Panc1 (cell line): ENCODE results near the gene NT5C3A.

Experiments used
- POLR2AphosphoS5 ChIP-seq: IDR thresholded peaks from 2 replicates; pipeline ENCODE4 v1.6.1; 2012; ENCODE audit warnings: mild to moderate bottlenecking, low read depth, low read length, moderate library complexity
- SIN3A ChIP-seq: IDR thresholded peaks from 2 replicates; pipeline ENCODE4 v1.6.1; 2012; ENCODE audit warnings: low read depth, mild to moderate bottlenecking, low read length, moderate library complexity, borderline replicate concordance; ENCODE audit not compliant: insufficient read depth
- TCF7L2 ChIP-seq: IDR thresholded peaks from 2 replicates; pipeline ENCODE4 v1.6.1; 2011; ENCODE audit warnings: mild to moderate bottlenecking, low read depth, low read length, inconsistent platforms
- TF ChIP-seq, protein P1 (sequence below): fragments of 450-650 bp; IDR thresholded peaks from 2 replicates; pipeline ENCODE4 v1.5.1; 2017; ENCODE audit warnings: mild to moderate bottlenecking

DNA sequence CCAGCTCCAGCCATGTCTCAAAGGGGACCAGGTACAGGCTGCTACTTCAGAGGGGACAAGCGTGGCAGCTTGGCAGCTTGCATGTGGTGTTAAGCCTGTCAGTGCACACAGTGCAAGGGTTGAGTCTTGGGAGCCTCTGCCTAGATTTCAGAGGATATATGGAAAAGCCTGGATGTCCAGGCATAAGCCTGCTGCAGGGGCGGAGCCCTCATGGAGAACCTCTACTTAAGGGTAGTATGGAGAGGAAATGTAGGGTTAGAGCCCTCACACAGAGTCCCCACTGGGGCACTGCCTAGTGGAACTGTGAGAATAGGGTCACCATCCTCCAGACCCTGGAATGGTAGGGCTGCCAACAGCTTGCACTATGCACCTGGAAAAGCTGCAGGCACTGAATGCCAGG is 7.7 kb upstream of the NT5C3A start:
- TF ChIP-seq, protein P1, sequence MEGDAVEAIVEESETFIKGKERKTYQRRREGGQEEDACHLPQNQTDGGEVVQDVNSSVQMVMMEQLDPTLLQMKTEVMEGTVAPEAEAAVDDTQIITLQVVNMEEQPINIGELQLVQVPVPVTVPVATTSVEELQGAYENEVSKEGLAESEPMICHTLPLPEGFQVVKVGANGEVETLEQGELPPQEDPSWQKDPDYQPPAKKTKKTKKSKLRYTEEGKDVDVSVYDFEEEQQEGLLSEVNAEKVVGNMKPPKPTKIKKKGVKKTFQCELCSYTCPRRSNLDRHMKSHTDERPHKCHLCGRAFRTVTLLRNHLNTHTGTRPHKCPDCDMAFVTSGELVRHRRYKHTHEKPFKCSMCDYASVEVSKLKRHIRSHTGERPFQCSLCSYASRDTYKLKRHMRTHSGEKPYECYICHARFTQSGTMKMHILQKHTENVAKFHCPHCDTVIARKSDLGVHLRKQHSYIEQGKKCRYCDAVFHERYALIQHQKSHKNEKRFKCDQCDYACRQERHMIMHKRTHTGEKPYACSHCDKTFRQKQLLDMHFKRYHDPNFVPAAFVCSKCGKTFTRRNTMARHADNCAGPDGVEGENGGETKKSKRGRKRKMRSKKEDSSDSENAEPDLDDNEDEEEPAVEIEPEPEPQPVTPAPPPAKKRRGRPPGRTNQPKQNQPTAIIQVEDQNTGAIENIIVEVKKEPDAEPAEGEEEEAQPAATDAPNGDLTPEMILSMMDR: no peak
- no peak for TF ChIP-seq POLR2AphosphoS5
- TF ChIP-seq TCF7L2: no peak
- TF ChIP-seq SIN3A: no peak
